H9 (cell line): ENCODE measurements around the gene MYOM1. TPM values are rescaled to one million over a fixed set of nuclear protein-coding genes. Genes with fewer than 3 reads are reported as not detected.

Experiments used
- DNase-seq: peaks from one replicate; pipeline ENCODE4 v3.0.0-alpha.2; 2017
- H2AFZ ChIP-seq: one replicate; pipeline ENCODE4 v1.6.1; 2013; ENCODE audit warnings: mild to moderate bottlenecking, low read length, control low read depth, moderate library complexity
- H2AK5ac ChIP-seq: 2 replicates; pipeline ENCODE4 v1.6.1; 2013; ENCODE audit warnings: low read length, control low read depth, mixed read lengths; ENCODE audit not compliant: insufficient read length
- H2BK120ac ChIP-seq: one replicate; pipeline ENCODE4 v1.6.1; 2013; ENCODE audit warnings: low read depth, mild to moderate bottlenecking, low read length, control low read depth, inconsistent platforms; ENCODE audit not compliant: poor library complexity, severe bottlenecking
- H2BK12ac ChIP-seq: 2 replicates; pipeline ENCODE4 v1.6.1; 2013; ENCODE audit warnings: low read length, control low read depth, mixed read lengths, low read depth; ENCODE audit not compliant: insufficient read length
- H2BK15ac ChIP-seq: 2 replicates; pipeline ENCODE4 v1.6.1; 2013; ENCODE audit warnings: low read depth, low read length, control low read depth
- H2BK20ac ChIP-seq: one replicate; pipeline ENCODE4 v1.6.1; 2013; ENCODE audit warnings: low read depth, mild to moderate bottlenecking, low read length, control low read depth, inconsistent platforms; ENCODE audit not compliant: poor library complexity, severe bottlenecking
- H2BK5ac ChIP-seq: 2 replicates; pipeline ENCODE4 v1.6.1; 2013; ENCODE audit warnings: low read length, control low read depth, mixed read lengths; ENCODE audit not compliant: insufficient read length
- H3K14ac ChIP-seq: 2 replicates; pipeline ENCODE4 v1.6.1; 2013; ENCODE audit warnings: low read length, control low read depth; ENCODE audit not compliant: insufficient read depth
- H3K18ac ChIP-seq: 2 replicates; pipeline ENCODE4 v1.6.1; 2013; ENCODE audit warnings: low read depth, mild to moderate bottlenecking, mixed read lengths, low read length, control low read depth; ENCODE audit not compliant: insufficient read length
- H3K23ac ChIP-seq: 2 replicates; pipeline ENCODE4 v1.6.1; 2013; ENCODE audit warnings: low read length, control low read depth, mixed read lengths, low read depth; ENCODE audit not compliant: insufficient read length
- H3K23me2 ChIP-seq: 2 replicates; pipeline ENCODE4 v1.6.1; 2013; ENCODE audit warnings: low read depth, mild to moderate bottlenecking, mixed read lengths, low read length, control low read depth; ENCODE audit not compliant: insufficient read length, poor library complexity, severe bottlenecking
- H3K27ac ChIP-seq: 2 replicates; pipeline ENCODE4 v1.5.1; 2013; ENCODE audit warnings: low read length, control low read depth, mixed read lengths, low read depth; ENCODE audit not compliant: insufficient read length
- H3K27me3 ChIP-seq: 2 replicates; pipeline ENCODE4 v1.6.1; 2013; ENCODE audit warnings: low read length, control low read depth, inconsistent platforms; ENCODE audit not compliant: insufficient read depth
- H3K4ac ChIP-seq: 2 replicates; pipeline ENCODE4 v1.6.1; 2013; ENCODE audit warnings: low read depth, mild to moderate bottlenecking, control low read depth, inconsistent platforms, low read length, moderate library complexity
- H3K4me1 ChIP-seq: 2 replicates; pipeline ENCODE4 v1.6.1; 2013; ENCODE audit warnings: low read length, control low read depth, inconsistent platforms; ENCODE audit not compliant: insufficient read depth
- H3K4me2 ChIP-seq: 2 replicates; pipeline ENCODE4 v1.6.1; 2013; ENCODE audit warnings: low read length, control low read depth, mixed read lengths; ENCODE audit not compliant: insufficient read length, insufficient read depth
- H3K56ac ChIP-seq: 2 replicates; pipeline ENCODE4 v1.6.1; 2013; ENCODE audit warnings: low read depth, mild to moderate bottlenecking, mixed read lengths, low read length, control low read depth; ENCODE audit not compliant: insufficient read length
- H3K79me1 ChIP-seq: 2 replicates; pipeline ENCODE4 v1.6.1; 2013; ENCODE audit warnings: low read depth, mild to moderate bottlenecking, moderate library complexity, low read length, control low read depth, inconsistent platforms; ENCODE audit not compliant: insufficient read depth, poor library complexity, severe bottlenecking
- H3K79me2 ChIP-seq: 2 replicates; pipeline ENCODE4 v1.6.1; 2013; ENCODE audit warnings: low read length, control low read depth, inconsistent platforms; ENCODE audit not compliant: insufficient read depth
- H3K9ac ChIP-seq: 2 replicates; pipeline ENCODE4 v1.6.1; 2013; ENCODE audit warnings: low read length, control low read depth, mixed read lengths; ENCODE audit not compliant: insufficient read length; ENCODE audit errors: extremely low read depth
- H3K9me3 ChIP-seq: one replicate; pipeline ENCODE4 v1.6.1; 2013; ENCODE audit warnings: low read depth, low read length, inconsistent platforms; ENCODE audit not compliant: control insufficient read depth
- H3T11ph ChIP-seq: one replicate; pipeline ENCODE4 v1.6.1; 2013; ENCODE audit warnings: mild to moderate bottlenecking, low read length, control low read depth, inconsistent platforms
- H4K20me1 ChIP-seq: one replicate; pipeline ENCODE4 v1.6.1; 2013; ENCODE audit not compliant: control insufficient read depth, insufficient read length, insufficient read depth
- H4K5ac ChIP-seq: 2 replicates; pipeline ENCODE4 v1.6.1; 2013; ENCODE audit warnings: low read depth, mild to moderate bottlenecking, mixed read lengths, low read length, control low read depth; ENCODE audit not compliant: insufficient read length
- H4K8ac ChIP-seq: replicated peaks from 2 replicates; pipeline ENCODE4 v1.6.1; 2013; ENCODE audit warnings: low read length, control low read depth, mixed read lengths, low read depth; ENCODE audit not compliant: insufficient read length
- H4K91ac ChIP-seq: 2 replicates; pipeline ENCODE4 v1.6.1; 2013; ENCODE audit warnings: low read depth, mild to moderate bottlenecking, moderate library complexity, mixed read lengths, low read length, control low read depth; ENCODE audit not compliant: insufficient read length
- H3K27ac Mint-ChIP-seq, 3 experiments: 2 replicates in 2 of 3; 3 replicates in 1 of 3; pipeline ENCODE4 v1.8.0; 2020 to 2021; ENCODE audit warnings: mixed read lengths in 3 of 3, mild to moderate bottlenecking in 1 of 3, moderate library complexity in 1 of 3
- H3K27me3 Mint-ChIP-seq: 2 replicates; pipeline ENCODE4 v1.8.0; 2021; ENCODE audit warnings: low read depth, mild to moderate bottlenecking, moderate library complexity, mixed read lengths
- H3K36me3 Mint-ChIP-seq, 3 experiments: 2 replicates in 2 of 3; 3 replicates in 1 of 3; pipeline ENCODE4 v1.8.0; 2020 to 2021; ENCODE audit warnings: low read depth in 3 of 3, mixed read lengths in 3 of 3; ENCODE audit not compliant: insufficient read depth in 1 of 3
- H3K4me1 Mint-ChIP-seq, 2 experiments: 2 replicates each; pipeline ENCODE4 v1.8.0; 2020; ENCODE audit warnings: mixed read lengths in 2 of 2
- H3K4me3 Mint-ChIP-seq, 2 experiments: 2 replicates in 1 of 2; 3 replicates in 1 of 2; pipeline ENCODE4 v1.8.0; 2020 to 2021; ENCODE audit warnings: mild to moderate bottlenecking in 2 of 2, mixed read lengths in 2 of 2, moderate library complexity in 1 of 2
- H3K9me3 Mint-ChIP-seq, 2 experiments: 2 replicates in 1 of 2; 3 replicates in 1 of 2; pipeline ENCODE4 v1.8.0; 2020; ENCODE audit warnings: mild to moderate bottlenecking in 2 of 2, mixed read lengths in 2 of 2, moderate library complexity in 1 of 2
- WGBS: extraction: QIAGEN DNeasy Blood & Tissue Kit; methylation state at CpG from one replicate; pipeline ENCODE4 v1.1.7; 2013; ENCODE audit warnings: missing lambda C conversion rate, low lambda C conversion rate, mixed read lengths; ENCODE audit not compliant: insufficient read length; ENCODE audit errors: extremely low coverage; 5-methylcytosine and 5-hydroxymethylcytosine counted together
- total RNA-seq: library from RNA; stranded (reverse); gene quantifications from 2 replicates; pipeline ENCODE4 v1.2.1, GENCODE V29; 2021
- TF ChIP-seq, protein P1 (sequence below): fragments of 200-600 bp; sonication (generic); conservative IDR thresholded peaks from 3 replicates; pipeline ENCODE4 v1.8.0; 2021; ENCODE audit warnings: antibody characterized with exemption, mild to moderate bottlenecking

MYOM1 gene
- total RNA-seq, 1 experiment from 2014 or later, result 0.17 TPM

DNA sequence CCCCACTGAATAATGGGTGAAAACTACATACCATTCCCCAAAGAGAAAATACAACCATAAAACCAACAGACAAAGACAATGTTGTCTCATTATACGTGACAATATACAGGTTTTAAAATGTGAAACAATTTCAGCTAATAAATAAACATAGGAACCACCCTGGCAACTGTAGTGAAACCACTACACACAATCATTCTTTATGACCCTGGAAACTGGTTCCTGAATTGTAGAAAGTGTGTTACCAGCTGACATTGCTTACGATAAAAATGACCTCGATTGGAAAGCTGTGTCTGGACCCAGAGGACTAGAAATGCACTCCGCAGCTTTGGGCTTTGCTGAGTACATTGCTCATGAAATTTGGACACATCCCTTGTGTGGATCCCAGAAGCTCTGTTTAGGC, 132.9 kb downstream of the MYOM1 start:
- no peaks in the 10 kb centered on the region for H3K9me3 Mint-ChIP-seq
- no peak overlapping the region for H2BK12ac ChIP-seq
- H3K4me1 ChIP-seq, result peaks cover 5% of the 10 kb centered on the region; the same call in 1 of the 2 replicates
- H3K27me3 Mint-ChIP-seq, result no peaks in the 10 kb centered on the region
- no peak overlapping the region for H3K27ac ChIP-seq
- H3K18ac ChIP-seq, result no peak overlapping the region
- no peak overlapping the region for H3K4ac ChIP-seq
- H3K9ac ChIP-seq, result no peak overlapping the region
- whole genome bisulfite sequencing, result no CpG with 5 or more reads among the region's 4 CpGs
- no peak overlapping the region for H4K8ac ChIP-seq
- H4K91ac ChIP-seq, result no peak overlapping the region
- no peak overlapping the region for H3T11ph ChIP-seq
- no peaks in the 10 kb centered on the region for H3K9me3 ChIP-seq
- no peak overlapping the region for H2BK20ac ChIP-seq
- no peaks in the 10 kb centered on the region for H4K20me1 ChIP-seq
- H3K79me1 ChIP-seq, result no peaks in the 10 kb centered on the region
- TF ChIP-seq, protein P1, sequence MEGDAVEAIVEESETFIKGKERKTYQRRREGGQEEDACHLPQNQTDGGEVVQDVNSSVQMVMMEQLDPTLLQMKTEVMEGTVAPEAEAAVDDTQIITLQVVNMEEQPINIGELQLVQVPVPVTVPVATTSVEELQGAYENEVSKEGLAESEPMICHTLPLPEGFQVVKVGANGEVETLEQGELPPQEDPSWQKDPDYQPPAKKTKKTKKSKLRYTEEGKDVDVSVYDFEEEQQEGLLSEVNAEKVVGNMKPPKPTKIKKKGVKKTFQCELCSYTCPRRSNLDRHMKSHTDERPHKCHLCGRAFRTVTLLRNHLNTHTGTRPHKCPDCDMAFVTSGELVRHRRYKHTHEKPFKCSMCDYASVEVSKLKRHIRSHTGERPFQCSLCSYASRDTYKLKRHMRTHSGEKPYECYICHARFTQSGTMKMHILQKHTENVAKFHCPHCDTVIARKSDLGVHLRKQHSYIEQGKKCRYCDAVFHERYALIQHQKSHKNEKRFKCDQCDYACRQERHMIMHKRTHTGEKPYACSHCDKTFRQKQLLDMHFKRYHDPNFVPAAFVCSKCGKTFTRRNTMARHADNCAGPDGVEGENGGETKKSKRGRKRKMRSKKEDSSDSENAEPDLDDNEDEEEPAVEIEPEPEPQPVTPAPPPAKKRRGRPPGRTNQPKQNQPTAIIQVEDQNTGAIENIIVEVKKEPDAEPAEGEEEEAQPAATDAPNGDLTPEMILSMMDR, result no peak
- H3K27me3 ChIP-seq, result no peaks in the 10 kb centered on the region
- no peak overlapping the region for H3K27ac Mint-ChIP-seq
- no peak overlapping the region for H3K23ac ChIP-seq
- peaks cover 26 to 36% of the 10 kb centered on the region in 2 experiments for H3K4me1 Mint-ChIP-seq
- no peak overlapping the region for H3K56ac ChIP-seq
- no peaks in the 10 kb centered on the region for H3K23me2 ChIP-seq
- H2AK5ac ChIP-seq, result no peak overlapping the region
- H2AFZ ChIP-seq, result no peak overlapping the region
- no peak overlapping the region for H2BK15ac ChIP-seq
- H3K79me2 ChIP-seq, result no peaks in the 10 kb centered on the region
- no peak overlapping the region for H3K14ac ChIP-seq
- no peak overlapping the region for H3K4me2 ChIP-seq
- H2BK120ac ChIP-seq, result no peak overlapping the region
- no peaks in the 10 kb centered on the region for H3K36me3 Mint-ChIP-seq
- no peak overlapping the region for H4K5ac ChIP-seq
- no peak overlapping the region for H3K4me3 Mint-ChIP-seq
- no peak for DNase-seq
- no peak overlapping the region for H2BK5ac ChIP-seq
